Inflammatory macrophage treated with lipopolysaccharide for 1 hour (primary cell): ENCODE data around the gene ARMC5.
"Not testable (repeated sequence)": the region's sequence is repeated elsewhere in the genome, so short reads cannot be mapped to it uniquely, and the experiment has no call there.

ENCODE experiments used
- DNase-seq, 2 donors: peaks; one replicate each; pipeline ENCODE4 v3.0.0-alpha.2; 2020 to 2022

Gene ARMC5

GRCh38 chr16:31436221-31437045 lies 22.9 kb upstream of the ARMC5 start:
- no peak for DNase-seq

DNA sequence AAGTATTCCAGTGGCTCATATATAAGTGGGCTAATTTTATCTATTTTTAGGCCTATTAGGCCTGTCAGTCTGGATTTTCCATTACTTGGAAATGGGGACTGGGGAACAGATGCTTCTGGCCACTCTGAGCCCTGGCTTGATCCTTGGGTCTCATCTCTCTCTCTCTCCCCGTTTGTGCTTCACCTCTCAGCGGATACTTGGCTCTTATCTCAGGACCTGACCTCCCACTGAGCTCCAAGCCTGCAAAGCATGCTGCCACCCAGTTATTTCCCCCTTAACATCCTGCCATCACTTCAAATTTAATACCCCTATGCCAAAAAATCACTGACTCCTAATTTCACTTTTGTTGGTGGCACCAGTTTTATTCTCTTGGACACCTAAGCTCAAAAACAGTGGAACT lies 20.9 kb upstream of the ARMC5 start:
- DNase-seq, result no peak

GRCh38 chr16:31439023-31439422 lies 20.3 kb upstream of the ARMC5 start:
- not testable (repeated sequence) for DNase-seq

GRCh38 chr16:31439519-31439918 lies 19.8 kb upstream of the ARMC5 start:
- no peak for DNase-seq

- DNase-seq, result no peak
Observed at GRCh38 chr16:31440516-31441184, 18.7 kb upstream of the ARMC5 start.

DNA sequence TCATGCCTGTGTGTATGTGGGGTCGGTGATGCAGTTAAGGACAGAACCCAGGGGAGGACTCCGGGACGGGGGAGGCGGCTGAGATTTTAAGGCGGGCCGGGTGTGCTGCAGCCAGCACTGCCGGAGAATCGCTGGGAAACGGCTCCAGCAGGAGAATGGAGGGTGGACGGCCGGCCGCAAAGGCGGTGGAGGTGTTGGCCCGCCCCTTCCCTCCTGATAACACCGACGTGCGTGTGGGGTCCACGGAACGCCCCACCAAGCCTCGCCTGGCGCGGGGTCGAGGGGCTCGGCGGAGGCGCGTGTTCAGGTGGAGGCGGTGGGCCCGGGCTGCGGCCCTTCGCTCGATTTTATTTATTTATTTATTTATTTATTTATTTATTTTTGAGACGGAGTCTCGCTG lies 17.3 kb upstream of the ARMC5 start:
- no peak for DNase-seq

GRCh38 chr16:31445931-31446330 lies 13.4 kb upstream of the ARMC5 start:
- DNase-seq, result not testable (repeated sequence)

GRCh38 chr16:31451201-31451600 lies 8.1 kb upstream of the ARMC5 start:
- no peak for DNase-seq

GRCh38 chr16:31451681-31452351 lies 7.5 kb upstream of the ARMC5 start:
- peak; percentile 35 to 38 for DNase-seq

DNA sequence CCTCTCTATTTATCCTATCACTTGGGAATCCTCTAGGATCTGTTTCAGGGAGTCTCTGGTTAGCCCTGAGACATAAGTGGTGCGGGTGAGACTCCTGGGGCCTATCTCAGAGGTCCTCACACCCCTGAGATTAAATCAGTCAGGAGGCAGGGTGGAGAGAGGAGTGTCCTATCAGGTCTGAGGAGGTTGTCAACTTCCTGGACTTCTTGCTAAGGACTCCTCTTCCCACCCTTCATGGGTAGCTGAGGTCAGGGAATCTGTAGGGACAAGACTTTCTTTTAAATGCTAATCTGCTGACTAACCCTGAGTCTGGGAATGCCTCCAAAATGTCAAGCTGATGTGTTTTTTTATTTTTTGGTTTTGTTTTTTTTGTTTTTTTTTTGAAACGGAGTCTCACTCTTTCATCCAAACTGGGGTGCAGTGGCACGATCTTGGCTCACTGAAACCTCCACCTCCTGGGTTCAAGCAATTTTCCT lies 6.6 kb upstream of the ARMC5 start:
- no peak for DNase-seq

GRCh38 chr16:31453255-31454204 lies 5.8 kb upstream of the ARMC5 start:
- DNase-seq, result peak; percentile 94 to 99

DNA sequence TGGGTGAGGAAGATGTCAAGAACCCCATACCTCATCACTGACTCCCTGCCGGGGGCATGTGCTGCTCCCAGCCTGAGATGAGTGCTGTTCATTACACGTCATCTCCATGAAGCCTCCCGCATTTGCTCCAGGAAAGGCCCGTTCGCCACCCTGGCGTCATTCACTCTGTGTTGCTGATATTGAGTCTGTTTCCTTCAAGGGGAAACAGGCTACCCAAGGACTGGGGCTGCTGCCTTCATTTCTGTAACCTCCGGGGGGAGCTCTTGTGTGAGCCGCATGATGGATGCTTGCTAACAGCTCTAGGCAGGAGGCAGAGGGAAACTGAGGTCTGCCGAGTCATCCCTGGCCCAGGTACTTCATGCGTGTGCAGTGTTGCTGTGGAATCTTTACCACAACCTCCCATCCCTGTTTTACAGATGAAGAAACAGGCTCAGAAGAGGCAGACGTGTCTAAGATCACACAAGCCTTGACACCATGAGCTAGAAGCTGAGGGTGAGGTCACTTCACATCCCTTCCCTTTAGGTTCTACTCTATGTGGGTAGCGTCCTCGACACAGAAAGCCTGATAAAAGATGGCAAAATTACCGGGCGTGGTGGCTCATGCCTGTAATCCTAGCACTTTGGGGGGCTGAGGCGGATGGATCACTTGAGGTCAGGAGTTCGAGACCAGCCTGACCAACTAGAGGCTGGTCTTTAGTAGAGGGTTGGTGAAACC lies 3.5 kb upstream of the ARMC5 start:
- peak; percentile 40 for DNase-seq

GRCh38 chr16:31456988-31457360 lies 2.3 kb upstream of the ARMC5 start:
- DNase-seq, result no peak

GRCh38 chr16:31458073-31458843 lies 1.0 kb upstream of the ARMC5 start:
- DNase-seq, result peak; percentile 66 to 76

DNA sequence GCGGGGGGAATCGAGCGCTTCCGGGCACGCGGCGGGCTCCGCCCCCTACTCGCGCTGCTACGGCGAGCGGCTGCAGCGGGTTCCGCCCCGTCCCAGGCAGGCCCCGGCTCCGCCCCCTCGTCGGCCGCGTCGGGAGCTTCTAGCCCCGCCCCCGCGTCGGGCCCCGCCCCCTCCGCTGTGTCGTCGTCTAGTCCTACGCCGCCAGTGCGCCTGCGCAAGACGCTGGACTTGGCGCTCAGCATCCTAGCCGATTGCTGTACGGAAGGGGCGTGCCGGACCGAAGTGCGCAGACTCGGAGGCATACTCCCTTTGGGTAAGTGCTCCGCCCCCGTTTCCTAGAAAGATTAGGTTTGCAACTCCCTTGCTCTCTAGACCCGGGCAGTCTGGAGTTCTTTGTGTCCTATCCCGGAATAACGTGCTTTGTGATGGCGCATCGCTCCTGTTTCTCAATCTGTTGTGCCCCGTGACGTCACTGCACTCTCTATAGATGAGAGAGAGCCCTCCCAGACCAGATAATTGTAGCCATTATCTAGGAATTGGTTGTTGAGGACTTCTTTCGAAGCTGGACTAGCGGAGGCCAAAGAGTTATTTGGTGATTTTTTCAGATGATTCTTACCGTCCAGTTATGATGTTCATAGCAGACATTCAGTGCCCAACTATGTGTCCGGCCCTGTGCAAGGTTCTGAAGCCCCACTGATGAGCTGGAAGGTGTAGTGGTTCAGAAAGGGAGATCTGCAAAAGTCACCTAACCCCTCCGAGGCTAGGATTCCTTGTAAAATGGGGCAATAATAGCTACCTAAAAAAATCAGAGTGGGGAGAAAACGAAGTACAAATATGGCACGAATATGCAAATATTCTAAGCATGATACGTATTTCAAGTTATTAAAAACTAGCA lies 633 bp downstream of the ARMC5 start:
- DNase-seq, result peak; percentile 99 to 100

GRCh38 chr16:31460582-31461002 lies 1.3 kb downstream of the ARMC5 start:
- DNase-seq, result peak; percentile 33 to 49

DNA sequence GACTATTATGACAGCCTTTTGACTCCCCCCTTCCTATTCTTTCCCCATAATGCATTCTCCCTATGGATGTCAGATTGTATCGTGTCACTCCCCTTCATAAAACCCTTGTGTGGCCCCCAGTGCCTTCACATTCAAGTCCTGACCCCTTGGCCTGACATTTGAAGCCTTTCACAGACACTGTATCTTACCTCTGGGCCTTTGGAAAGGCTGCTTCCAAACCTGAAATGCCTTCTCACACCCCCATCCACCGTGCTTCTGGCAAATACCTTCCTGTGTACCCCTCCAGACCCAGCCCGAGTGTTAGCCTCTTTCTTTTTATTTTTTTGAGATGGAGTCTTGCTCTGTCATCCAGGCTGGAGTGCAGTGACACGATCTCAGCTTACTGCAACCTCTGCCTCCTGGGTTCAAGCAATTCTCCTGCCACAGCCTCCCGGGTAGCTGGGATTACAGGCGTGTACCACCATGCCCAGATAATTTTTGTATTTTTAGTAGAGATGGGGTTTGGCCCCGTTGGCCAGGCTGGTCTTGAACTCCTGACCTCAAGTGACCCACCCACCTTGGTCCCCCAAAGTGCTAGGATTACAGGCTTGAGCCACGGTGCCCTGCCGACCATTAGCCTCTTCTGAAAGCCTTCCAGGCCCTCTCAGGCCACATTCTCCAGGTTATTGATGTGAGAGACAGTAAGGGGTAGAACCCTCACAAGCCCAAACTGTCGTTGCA lies 2.1 kb downstream of the ARMC5 start:
- no peak for DNase-seq

- no peak for DNase-seq
Observed at GRCh38 chr16:31461921-31462804, 2.9 kb downstream of the ARMC5 start.
